RKO (cell line): ENCODE results near the gene KCNQ4.

Source experiments
- DNase-seq: peaks from one replicate; pipeline ENCODE4 v3.0.0-alpha.2; 2016; ENCODE audit warnings: low spot score

Gene KCNQ4

GRCh38 chr1:40820251-40820797 is 36.7 kb downstream of the KCNQ4 start:
- DNase-seq = no peak

DNA sequence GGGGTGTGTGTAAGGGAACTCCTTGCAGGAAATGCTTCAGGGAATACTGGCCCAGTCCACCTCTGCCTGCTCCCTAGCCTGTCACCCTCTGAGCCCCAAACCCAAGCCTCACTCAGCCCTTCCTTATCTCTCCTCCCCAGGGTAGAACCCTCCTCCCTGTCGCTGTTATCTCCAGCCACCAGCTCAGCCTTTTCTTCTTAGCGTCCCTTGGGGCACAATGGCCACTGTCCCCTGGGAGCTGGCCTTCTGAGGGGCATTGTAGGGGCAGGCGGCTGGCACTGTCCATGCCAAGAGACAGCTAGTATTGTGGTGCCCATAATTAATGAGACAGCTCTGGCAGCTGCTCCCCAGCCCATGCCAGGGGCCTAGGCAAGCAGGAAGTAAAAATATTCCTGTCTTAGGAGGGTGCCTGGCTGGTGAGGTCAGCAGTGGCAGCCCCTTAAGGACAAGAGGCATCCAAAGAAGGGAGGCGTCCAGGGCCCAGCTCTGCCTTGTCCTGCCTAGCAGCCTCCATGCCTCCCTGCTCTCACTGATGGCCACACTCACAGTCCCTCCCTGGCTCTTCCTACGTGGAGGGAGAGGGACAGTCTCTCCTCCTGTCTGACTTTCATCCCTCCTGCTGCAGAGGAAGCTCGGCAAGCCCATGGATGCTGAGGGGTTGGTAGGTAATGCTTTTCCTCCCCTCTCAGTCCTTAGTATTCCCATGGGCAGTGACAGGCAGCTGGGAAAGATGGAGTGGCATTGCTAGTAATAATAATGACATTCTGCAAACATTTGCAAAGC is 37.5 kb downstream of the KCNQ4 start:
- no peak for DNase-seq

DNA sequence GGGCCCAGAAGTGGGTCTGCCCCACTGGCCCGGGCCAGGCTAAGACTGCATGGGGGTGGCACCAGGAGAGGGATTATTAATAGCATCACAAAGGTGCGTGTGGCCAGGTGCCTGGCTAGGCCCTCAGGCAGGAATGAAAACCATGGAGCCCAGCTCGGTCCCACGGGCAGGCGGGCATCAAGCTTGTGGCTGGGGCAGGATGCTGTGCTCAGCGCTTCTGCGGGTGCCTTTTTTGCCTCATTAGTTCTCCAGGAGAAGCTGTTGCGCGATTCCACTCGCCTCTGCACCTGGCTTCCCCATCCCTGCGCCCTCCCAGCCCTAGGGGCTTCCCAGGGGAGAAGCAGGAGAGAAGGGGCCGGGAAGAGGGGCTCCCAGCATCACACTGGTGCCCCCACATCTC is 39.3 kb downstream of the KCNQ4 start:
- no peak for DNase-seq

DNA sequence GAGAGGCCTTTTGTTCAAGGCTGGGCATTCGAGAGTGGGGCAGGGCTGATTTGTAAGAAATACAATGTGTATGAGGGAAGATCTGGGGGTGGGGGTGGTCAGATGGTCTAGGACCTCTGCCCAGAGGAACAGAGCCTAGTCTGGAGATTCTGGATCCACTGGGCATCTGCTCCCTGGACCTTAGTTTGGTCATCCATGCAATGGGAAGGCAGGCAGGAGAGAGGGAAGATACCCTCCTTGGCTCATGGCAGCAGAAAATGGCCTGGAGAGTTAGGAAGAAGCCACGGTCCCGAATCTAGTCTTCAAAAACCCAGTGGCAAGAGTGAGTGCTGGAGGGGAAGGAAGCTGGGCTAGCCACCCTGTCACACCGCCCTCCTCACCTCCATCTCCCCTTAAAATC is 39.8 kb downstream of the KCNQ4 start:
- DNase-seq = no peak

DNA sequence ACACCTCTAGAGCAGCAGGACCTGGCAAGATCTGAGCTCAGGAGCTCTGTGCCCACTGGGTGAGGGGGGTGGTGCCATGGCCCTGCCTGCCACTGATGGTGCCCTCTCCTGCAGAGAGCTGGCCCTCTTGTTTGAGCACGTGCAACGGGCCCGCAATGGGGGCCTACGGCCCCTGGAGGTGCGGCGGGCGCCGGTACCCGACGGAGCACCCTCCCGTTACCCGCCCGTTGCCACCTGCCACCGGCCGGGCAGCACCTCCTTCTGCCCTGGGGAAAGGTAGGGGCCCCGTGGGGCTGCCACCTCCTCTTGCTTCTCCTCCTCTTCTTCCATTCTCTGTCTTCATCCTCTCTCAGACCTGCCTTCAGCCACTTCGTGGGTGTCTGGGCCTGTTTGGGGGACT is 40.4 kb downstream of the KCNQ4 start:
- no peak for DNase-seq

DNA sequence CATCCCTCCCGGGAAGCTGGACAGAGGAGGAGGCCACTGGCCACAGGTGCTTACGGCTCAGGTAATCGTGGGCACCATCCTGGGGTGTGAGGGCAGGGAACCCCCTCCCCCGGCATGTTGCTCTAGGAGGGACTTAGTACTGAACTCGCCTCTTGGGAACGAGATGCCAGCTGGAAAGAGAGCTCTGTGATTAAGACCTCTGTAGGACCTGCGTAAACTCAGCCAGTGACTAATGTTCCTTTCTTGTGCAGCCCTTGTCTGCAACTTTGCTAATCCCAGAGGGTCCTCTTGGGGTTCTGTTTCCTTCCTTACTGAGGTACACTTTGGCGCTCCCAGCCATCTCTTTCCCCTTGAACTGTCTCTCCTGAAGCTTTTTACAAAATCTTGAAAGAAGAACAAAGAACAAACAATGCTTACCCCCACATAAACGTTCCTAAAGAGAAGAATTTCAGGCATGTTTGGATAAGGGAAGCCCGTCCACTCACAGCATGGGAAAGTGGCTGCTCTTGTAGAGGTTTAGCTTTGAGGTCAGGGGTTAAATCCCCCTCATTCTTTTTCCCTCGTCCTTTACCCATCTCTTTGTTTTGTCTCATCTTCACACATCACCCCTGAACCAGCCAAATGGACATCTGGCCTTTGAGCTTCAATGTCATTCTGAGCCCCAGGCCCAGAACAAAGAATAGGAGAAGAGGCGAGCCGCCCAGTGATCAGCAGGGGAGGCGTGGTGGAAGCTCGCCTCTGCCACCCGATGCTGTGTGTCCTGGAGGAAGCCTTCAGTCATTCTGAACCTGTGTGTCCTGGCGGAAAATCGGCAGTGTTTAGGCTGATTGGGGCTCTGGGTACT is 41.2 kb downstream of the KCNQ4 start:
- no peak for DNase-seq

GRCh38 chr1:40825435-40825788 is 41.8 kb downstream of the KCNQ4 start:
- DNase-seq = no peak

DNA sequence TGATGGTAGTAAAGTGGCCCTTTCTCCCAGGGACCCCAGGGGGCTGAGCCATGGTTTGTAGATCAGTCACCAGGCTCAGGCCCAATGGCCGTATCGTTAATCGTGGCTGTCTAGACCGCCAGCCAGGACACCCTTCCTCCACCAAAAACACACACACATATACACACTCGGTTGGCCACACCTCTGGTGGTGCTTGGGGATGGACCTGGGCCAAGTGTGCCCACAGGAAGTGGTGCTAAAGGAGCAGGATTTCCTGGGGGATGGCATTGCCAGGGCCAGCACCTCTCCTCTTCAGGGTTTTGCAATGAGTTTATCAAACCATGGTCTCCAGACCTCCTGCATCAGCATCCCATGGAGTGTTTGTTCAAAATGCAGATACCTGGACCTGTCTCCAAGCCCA is 42.4 kb downstream of the KCNQ4 start:
- DNase-seq = no peak

GRCh38 chr1:40829631-40830245 is 46.2 kb downstream of the KCNQ4 start:
- no peak for DNase-seq

DNA sequence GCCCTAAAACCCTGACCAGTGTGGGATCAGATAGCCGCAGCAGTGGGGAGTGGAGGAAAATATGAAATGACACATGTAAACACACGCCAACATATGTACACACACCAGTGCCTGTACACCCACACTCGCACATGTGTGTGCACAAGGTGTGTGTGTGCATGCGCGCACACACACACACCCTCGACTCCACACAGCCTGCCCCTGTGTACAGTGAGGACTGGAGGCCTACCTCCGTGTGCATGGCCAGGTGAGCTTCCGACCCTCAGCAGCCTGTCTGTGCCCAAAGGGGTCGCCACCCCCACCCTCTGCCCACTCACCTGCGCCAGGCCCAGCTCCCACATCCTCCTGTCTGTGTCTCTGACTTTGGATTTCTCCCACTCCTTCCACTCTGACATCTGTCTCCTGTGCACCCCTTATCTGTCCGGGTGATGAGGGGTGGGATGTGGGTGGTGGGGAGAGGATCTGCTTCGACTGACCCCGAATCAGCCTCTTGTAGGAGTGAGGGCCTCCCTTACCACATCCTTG is 46.9 kb downstream of the KCNQ4 start:
- no peak for DNase-seq

DNA sequence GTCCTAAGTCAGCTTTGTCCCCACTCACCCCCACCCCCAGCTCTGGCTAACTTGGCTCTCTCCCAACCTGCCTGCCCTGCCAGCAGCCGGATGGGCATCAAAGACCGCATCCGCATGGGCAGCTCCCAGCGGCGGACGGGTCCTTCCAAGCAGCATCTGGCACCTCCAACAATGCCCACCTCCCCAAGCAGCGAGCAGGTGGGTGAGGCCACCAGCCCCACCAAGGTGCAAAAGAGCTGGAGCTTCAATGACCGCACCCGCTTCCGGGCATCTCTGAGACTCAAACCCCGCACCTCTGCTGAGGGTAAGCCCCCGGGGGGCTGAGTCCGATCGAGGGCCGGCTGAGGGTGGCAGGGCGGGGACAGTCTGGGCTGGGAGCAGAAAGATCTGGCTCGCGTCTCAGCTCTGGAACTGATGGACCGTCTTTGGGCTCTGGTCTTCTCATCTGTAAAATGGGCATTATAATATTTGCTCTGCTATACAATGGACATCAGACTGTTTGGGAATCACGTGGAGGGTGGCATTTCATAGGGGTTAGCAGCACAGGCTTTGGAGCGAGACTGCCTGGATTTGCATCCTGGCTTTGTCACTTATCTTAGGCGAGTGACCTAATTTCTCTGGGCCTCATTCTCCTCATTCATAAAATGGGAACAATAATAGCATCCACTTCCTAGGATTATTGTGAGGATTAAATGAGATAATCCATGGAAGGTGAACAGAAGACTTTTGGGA is 47.6 kb downstream of the KCNQ4 start:
- no peak for DNase-seq

- no peak for DNase-seq
Measured at GRCh38 chr1:40833979-40834378, 50.4 kb downstream of the KCNQ4 start.

- no peak for DNase-seq
Measured at GRCh38 chr1:40834968-40835545, 51.5 kb downstream of the KCNQ4 start.

GRCh38 chr1:40836283-40836682 is 52.7 kb downstream of the KCNQ4 start:
- DNase-seq = no peak

DNA sequence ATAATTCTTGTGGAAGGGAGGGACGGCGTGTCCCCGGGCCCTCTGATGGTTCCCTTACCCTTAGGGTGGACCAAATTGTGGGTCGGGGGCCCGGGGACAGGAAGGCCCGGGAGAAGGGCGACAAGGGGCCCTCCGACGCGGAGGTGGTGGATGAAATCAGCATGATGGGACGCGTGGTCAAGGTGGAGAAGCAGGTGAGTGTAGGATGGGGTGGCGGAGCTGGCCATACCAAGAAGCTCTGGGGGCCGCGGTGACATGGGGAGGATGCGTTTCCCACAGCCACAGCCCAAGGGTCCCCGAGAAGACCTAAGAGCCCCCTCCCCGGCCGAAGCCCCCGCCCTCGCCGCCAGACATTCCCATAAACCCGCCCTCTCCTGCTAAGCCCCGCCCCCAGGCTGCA is 54.0 kb downstream of the KCNQ4 start:
- no peak for DNase-seq

- DNase-seq = no peak
Measured at GRCh38 chr1:40838045-40838979, 54.7 kb downstream of the KCNQ4 start.

DNA sequence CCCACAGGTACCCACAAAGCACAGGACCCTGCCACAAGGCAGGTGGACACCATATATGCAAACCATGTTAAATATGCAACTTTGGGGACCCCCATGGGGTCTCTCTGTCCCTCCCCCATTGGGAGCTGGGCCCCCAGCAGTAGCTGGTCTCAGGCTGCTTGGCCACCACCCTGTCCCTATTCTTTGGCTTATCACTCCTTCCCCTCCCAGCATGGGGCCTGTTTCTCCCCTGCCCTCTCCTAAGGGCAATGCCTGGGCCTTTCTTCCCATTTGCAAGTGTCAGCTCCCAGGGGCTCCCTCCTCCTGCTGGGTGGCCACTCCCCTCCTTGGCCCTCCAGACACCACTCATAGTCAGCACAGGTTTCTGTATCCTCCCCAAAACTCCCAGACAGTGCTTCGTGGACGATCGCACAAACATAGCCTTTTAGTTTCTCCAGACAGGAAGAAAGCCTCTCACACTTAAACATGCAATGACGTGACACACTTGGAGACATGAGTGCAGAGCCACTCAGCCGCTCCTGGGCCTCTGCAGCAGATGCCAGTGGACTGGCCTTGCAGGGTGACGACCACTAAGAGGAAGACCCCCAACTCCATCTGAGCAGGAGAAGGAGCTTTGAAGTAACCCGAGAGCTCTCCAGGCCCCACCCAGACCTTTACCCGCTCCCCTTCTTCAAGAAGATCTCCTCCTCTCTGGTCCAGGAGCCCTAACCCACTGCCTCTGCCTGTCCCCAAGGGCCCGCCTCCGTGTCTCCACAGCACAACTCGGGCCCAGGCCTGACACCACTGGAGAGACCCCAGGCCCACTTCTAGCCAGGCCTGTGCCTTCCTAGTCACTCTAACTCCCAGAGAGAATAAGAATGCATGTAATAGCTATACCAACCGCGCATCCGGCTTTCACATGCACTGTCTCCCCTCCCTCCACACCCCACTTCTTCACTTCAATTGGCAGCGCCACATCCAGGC is 55.7 kb downstream of the KCNQ4 start:
- DNase-seq = no peak

- no peak for DNase-seq
Measured at GRCh38 chr1:40839943-40840335, 56.4 kb downstream of the KCNQ4 start.
